SJCRH30 (cell line): Measurements from ENCODE around the gene HRH3. TPM values are rescaled to one million over a fixed set of nuclear protein-coding genes. Genes with fewer than 3 reads are reported as not detected.

Experiments
- DNase-seq, 2 experiments: peaks; one replicate each; pipeline ENCODE4 v3.0.0-alpha.2; 2015 to 2020
- H3K27ac ChIP-seq: fragments of 250-450 bp; sonication (Bioruptor Pico); 2 replicates; pipeline ENCODE4 v1.5.1; 2020; ENCODE audit warnings: mild to moderate bottlenecking, moderate library complexity
- H3K27me3 ChIP-seq: fragments of 250-450 bp; sonication (Bioruptor Pico); 2 replicates; pipeline ENCODE4 v1.5.1; 2020; ENCODE audit warnings: mild to moderate bottlenecking, moderate library complexity
- H3K36me3 ChIP-seq: fragments of 250-450 bp; sonication (Bioruptor Pico); 2 replicates; pipeline ENCODE4 v1.5.1; 2020; ENCODE audit warnings: mild to moderate bottlenecking, moderate library complexity
- H3K4me1 ChIP-seq: fragments of 250-450 bp; sonication (Bioruptor Pico); 2 replicates; pipeline ENCODE4 v1.5.1; 2020; ENCODE audit warnings: mild to moderate bottlenecking, moderate library complexity
- H3K4me3 ChIP-seq: fragments of 250-450 bp; sonication (Bioruptor Pico); 2 replicates; pipeline ENCODE4 v1.5.1; 2020; ENCODE audit warnings: mild to moderate bottlenecking, moderate library complexity
- H3K9me3 ChIP-seq: fragments of 250-450 bp; sonication (Bioruptor Pico); replicated peaks from 2 replicates; pipeline ENCODE4 v1.5.1; 2020; ENCODE audit warnings: mild to moderate bottlenecking, moderate library complexity
- total RNA-seq: library from RNA; depleted of rRNA; stranded (reverse); fragments of >200 nt; shearing (Covaris generic); gene quantifications from 2 replicates; pipeline ENCODE4 v1.2.3, GENCODE V29; 2014

The HRH3 gene
- total RNA-seq, 1 experiment from 2014 or later, result not detected

- DNase-seq, result peak; percentile 74 to 77
Observed at GRCh38 chr20:62208795-62209755, 11.0 kb downstream of the HRH3 start.

GRCh38 chr20:62208061-62208794 is 11.8 kb downstream of the HRH3 start:
- no peak for DNase-seq
- Histone ChIP-seq H3K27me3 (no peaks in the 10 kb centered on the region), H3K4me3 (no peak overlapping the region), H3K9me3 (no peaks in the 10 kb centered on the region), H3K4me1 (peaks cover 37% of the 10 kb centered on the region), H3K27ac (no peak overlapping the region), H3K36me3 (no peaks in the 10 kb centered on the region)

More at GRCh38 chr20:62208795-62209755, 11.0 kb downstream of the HRH3 start:
- H3K27ac ChIP-seq, result no peak overlapping the region
- no peaks in the 10 kb centered on the region for H3K27me3 ChIP-seq
- H3K9me3 ChIP-seq, result no peaks in the 10 kb centered on the region
- H3K36me3 ChIP-seq, result no peaks in the 10 kb centered on the region
- peaks cover 31% of the 10 kb centered on the region for H3K4me1 ChIP-seq
- no peak overlapping the region for H3K4me3 ChIP-seq

GRCh38 chr20:62206388-62206775 is 13.7 kb downstream of the HRH3 start:
- DNase-seq, result no peak
- Histone ChIP-seq H3K27ac (no peak overlapping the region), H3K4me1 (peaks cover 47% of the 10 kb centered on the region)

GRCh38 chr20:62205618-62206387 is 14.3 kb downstream of the HRH3 start:
- peaks cover 49% of the 10 kb centered on the region for H3K4me1 ChIP-seq
- no peak for DNase-seq
- no peaks in the 10 kb centered on the region for H3K27me3 ChIP-seq
- H3K36me3 ChIP-seq, result no peaks in the 10 kb centered on the region
- no peak overlapping the region for H3K4me3 ChIP-seq
- H3K9me3 ChIP-seq, result no peaks in the 10 kb centered on the region
- no peak overlapping the region for H3K27ac ChIP-seq

More at GRCh38 chr20:62206388-62206775, 13.7 kb downstream of the HRH3 start:
- no peaks in the 10 kb centered on the region for H3K9me3 ChIP-seq
- no peaks in the 10 kb centered on the region for H3K27me3 ChIP-seq
- no peak overlapping the region for H3K4me3 ChIP-seq
- H3K36me3 ChIP-seq, result no peaks in the 10 kb centered on the region

GRCh38 chr20:62203378-62204030 is 16.6 kb downstream of the HRH3 start:
- no peaks in the 10 kb centered on the region for H3K9me3 ChIP-seq
- peak overlapping the region; percentile 1 for H3K4me3 ChIP-seq
- peak overlapping the region; percentile 97 for H3K27ac ChIP-seq
- H3K36me3 ChIP-seq, result peaks cover 18% of the 10 kb centered on the region
- peaks cover 45% of the 10 kb centered on the region for H3K4me1 ChIP-seq
- H3K27me3 ChIP-seq, result no peaks in the 10 kb centered on the region
- DNase-seq, result peak; percentile 98 to 99

GRCh38 chr20:62202676-62203377 is 17.3 kb downstream of the HRH3 start:
- DNase-seq, result no peak
- Histone ChIP-seq H3K36me3 (peaks cover 25% of the 10 kb centered on the region), H3K9me3 (no peaks in the 10 kb centered on the region), H3K4me3 (peak overlapping the region; percentile 1), H3K27ac (peak overlapping the region; percentile 97), H3K4me1 (peaks cover 45% of the 10 kb centered on the region), H3K27me3 (no peaks in the 10 kb centered on the region)

- no peaks in the 10 kb centered on the region for H3K9me3 ChIP-seq
- peaks cover 31% of the 10 kb centered on the region for H3K36me3 ChIP-seq
- H3K27me3 ChIP-seq, result no peaks in the 10 kb centered on the region
- H3K4me1 ChIP-seq, result peaks cover 45% of the 10 kb centered on the region
- DNase-seq, result peak; percentile 97 to 98
- peak overlapping the region; percentile 97 for H3K27ac ChIP-seq
- H3K4me3 ChIP-seq, result peak overlapping the region; percentile 23
Observed at GRCh38 chr20:62202083-62202395, 18.0 kb downstream of the HRH3 start.

GRCh38 chr20:62201173-62202082 is 18.6 kb downstream of the HRH3 start:
- DNase-seq, result peak; percentile 99 to 100
- H3K9me3 ChIP-seq, result no peaks in the 10 kb centered on the region
- H3K4me1 ChIP-seq, result peaks cover 45% of the 10 kb centered on the region
- peak overlapping the region; percentile 97 for H3K27ac ChIP-seq
- H3K4me3 ChIP-seq, result peak overlapping the region; percentile 23
- H3K36me3 ChIP-seq, result peaks cover 37% of the 10 kb centered on the region
- no peaks in the 10 kb centered on the region for H3K27me3 ChIP-seq

- no peak overlapping the region for H3K4me3 ChIP-seq
- peaks cover 45% of the 10 kb centered on the region for H3K4me1 ChIP-seq
- peaks cover 43% of the 10 kb centered on the region for H3K36me3 ChIP-seq
- no peaks in the 10 kb centered on the region for H3K9me3 ChIP-seq
- no peaks in the 10 kb centered on the region for H3K27me3 ChIP-seq
- DNase-seq, result no peak
- H3K27ac ChIP-seq, result peak overlapping the region; percentile 97
Observed at GRCh38 chr20:62200491-62201172, 19.4 kb downstream of the HRH3 start.

GRCh38 chr20:62198931-62199330 is 21.1 kb downstream of the HRH3 start:
- Histone ChIP-seq H3K27ac (no peak overlapping the region), H3K4me3 (no peak overlapping the region), H3K4me1 (peaks cover 38% of the 10 kb centered on the region), H3K27me3 (no peaks in the 10 kb centered on the region), H3K36me3 (peaks cover 43% of the 10 kb centered on the region), H3K9me3 (no peaks in the 10 kb centered on the region)
- no peak for DNase-seq

GRCh38 chr20:62198496-62198895 is 21.6 kb downstream of the HRH3 start:
- DNase-seq, result no peak
- Histone ChIP-seq H3K9me3 (no peaks in the 10 kb centered on the region), H3K27ac (no peak overlapping the region), H3K27me3 (no peaks in the 10 kb centered on the region), H3K36me3 (peaks cover 46% of the 10 kb centered on the region), H3K4me1 (peaks cover 34% of the 10 kb centered on the region), H3K4me3 (no peak overlapping the region)

GRCh38 chr20:62197801-62198200 is 22.3 kb downstream of the HRH3 start:
- DNase-seq, result no peak
- no peaks in the 10 kb centered on the region for H3K27me3 ChIP-seq
- peaks cover 28% of the 10 kb centered on the region for H3K4me1 ChIP-seq
- H3K36me3 ChIP-seq, result peaks cover 46% of the 10 kb centered on the region
- H3K9me3 ChIP-seq, result no peaks in the 10 kb centered on the region
- no peak overlapping the region for H3K4me3 ChIP-seq
- no peak overlapping the region for H3K27ac ChIP-seq
